ENCODE measurements around the gene ST3GAL5.
"Not testable (repeated sequence)": the region's sequence is repeated elsewhere in the genome, so short reads cannot be mapped to it uniquely, and the experiment has no call there.

Gene ST3GAL5

GRCh38 chr2:85847051-85847588 is 41.7 kb downstream of the ST3GAL5 start:
- DNase-seq (ENCODE audit: extremely low spot score, insufficient read length, low read depth) (no peak), FAIRE-seq (no peak)

DNA sequence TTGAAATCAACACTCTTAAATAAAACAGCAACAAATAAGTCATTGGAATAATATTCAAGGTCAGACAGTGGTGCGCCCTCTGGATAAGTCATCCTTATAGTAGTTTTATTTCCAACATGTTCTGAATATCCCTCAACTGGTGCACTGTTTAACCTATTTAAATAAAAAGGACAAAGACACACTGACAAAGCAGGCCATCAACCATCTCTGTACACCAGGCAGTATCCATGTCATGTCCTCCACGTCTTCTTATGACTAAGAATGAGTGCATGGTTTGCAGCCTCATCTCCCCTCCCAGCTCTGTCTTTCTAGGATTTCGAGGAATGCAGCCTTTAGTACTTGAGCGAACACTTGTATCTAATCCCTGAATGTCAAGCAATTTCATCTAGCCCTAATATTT is 42.4 kb downstream of the ST3GAL5 start:
- FAIRE-seq: no peak
- no peak for DNase-seq (ENCODE audit: extremely low spot score, insufficient read length, low read depth)

GRCh38 chr2:85844486-85844885 is 44.3 kb downstream of the ST3GAL5 start:
- DNase-seq (ENCODE audit: extremely low spot score, insufficient read length, low read depth) (no peak), FAIRE-seq (no peak)

DNA sequence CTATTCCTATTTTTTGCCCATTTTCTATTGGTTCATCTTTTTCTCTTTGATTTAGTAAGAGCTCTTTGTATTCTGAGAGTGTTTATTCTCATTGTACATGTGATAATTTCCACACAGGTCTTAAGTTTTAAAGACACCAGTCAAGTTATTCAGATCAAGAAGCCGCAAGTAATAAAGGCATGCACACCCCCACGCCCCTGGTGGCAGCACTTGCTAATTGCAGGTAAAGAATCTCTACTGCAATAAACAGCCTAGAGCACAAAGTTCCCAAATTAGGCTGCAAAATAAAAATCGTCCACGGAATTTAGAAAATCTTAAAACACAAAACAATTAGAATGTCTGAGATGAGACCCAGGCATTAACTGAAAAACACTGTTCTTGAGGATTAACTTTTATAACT is 45.2 kb downstream of the ST3GAL5 start:
- FAIRE-seq (no peak), DNase-seq (ENCODE audit: extremely low spot score, insufficient read length, low read depth) (no peak)

DNA sequence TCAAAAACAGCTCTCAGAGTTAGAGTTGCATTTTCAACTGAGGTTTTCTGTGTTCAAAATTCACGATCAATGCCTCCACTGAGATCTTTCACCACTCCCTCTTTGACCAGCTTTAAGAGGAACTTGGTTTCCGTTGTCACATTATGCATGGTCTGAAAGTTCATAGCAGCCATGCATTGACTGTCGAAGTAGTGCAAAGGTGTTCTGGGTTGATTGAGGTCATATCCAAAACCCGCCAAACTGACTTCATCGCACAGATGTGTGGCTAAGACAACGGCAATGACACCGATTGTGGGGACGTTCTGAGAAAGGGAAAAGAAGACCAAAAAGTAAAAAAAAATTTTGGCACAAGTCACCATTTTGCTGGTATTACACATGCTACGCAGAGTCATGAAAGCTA is 48.7 kb downstream of the ST3GAL5 start:
- DNase-seq (ENCODE audit: extremely low spot score, insufficient read length, low read depth) (peak; percentile 14), FAIRE-seq (peak; percentile 33)

DNA sequence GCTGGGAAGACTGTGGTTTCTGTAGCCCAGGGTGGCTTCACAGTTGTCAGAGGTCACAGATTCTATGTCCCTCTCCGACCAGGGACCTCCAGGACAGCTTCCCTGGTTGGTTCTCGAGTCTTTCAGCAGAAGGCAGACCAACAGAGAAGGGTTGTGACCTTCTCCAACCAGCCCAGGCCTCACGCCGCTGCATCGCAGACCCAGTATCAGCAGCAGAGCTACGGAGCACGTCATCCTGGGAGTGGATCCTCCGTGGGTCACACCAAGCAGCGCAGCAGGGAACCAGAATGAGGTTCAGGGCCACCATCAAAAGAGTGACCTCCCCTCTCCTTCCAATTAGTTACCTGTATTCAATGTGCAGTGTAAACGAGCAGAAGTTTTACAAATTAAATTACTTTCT is 49.3 kb downstream of the ST3GAL5 start:
- FAIRE-seq (no peak), DNase-seq (ENCODE audit: extremely low spot score, insufficient read length, low read depth) (no peak)

- DNase-seq (ENCODE audit: extremely low spot score, insufficient read length, low read depth): no peak
- no peak for FAIRE-seq
These were observed 50.1 kb downstream of the ST3GAL5 start for GRCh38 chr2:85838641-85839040.

- DNase-seq (ENCODE audit: extremely low spot score, insufficient read length, low read depth) (no peak), FAIRE-seq (no peak)
These were observed 50.6 kb downstream of the ST3GAL5 start for GRCh38 chr2:85838181-85838580.

DNA sequence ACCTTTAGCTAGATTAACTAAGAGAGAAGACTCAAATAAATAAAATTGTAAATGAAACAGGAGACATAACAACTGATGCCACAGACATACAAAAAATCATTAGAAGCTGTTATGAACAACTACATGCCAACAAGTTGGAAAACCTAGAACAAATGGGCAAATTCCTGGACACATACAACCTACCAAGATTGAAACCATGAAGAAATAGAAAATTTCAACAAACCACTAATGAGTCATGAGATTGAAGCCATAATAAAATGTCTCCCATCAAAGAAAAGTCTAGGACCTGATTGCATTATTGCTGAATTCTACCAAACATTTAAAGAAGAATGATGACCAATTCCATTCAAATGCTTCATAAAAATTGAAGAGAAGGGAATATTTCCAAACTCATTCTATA is 54.3 kb downstream of the ST3GAL5 start:
- DNase-seq (ENCODE audit: extremely low spot score, insufficient read length, low read depth): no peak
- no peak for FAIRE-seq

DNA sequence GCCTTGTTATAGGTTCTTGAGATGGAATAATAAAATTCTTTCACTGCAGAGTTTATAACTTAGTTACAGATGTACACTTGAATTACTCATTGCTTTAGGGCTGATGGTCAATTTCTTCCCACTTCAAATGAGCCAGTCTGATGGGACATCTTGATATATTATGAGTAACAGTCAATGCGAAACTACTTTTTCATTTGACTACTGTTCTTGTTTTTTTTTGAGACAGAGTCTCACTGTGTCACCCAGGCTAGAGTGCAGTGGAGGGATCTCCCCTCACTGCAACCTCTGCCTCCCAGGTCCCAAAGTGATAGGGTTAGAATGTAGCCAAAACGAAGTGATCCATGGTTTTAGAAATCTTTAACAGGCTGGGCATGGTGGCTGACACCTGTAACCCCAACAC is 57.1 kb downstream of the ST3GAL5 start:
- DNase-seq (ENCODE audit: extremely low spot score, insufficient read length, low read depth) (no peak), FAIRE-seq (no peak)

- FAIRE-seq: peak; percentile 50
- no peak for DNase-seq (ENCODE audit: extremely low spot score, insufficient read length, low read depth)
These were observed 58.1 kb downstream of the ST3GAL5 start for GRCh38 chr2:85830645-85831044.

DNA sequence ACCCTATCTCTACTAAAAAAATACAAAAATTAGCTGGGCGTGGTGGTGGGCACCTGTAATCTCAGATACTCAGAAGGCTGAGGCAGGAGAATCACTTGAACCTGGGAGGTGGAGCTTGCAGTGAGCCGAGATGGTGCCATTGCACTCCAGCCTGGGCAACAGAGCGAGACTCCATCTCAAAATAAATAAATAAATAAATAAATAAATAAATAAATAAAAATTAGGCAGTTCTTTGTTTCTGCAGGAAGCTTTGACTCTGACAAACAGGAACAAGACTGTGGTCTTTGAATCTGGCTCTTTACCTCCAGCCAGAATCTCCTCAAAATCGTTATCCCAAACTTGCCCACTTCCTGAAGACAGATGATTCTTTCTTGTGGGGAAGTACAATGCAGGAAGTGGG is 59.4 kb downstream of the ST3GAL5 start:
- DNase-seq (ENCODE audit: extremely low spot score, insufficient read length, low read depth); FAIRE-seq: not testable (repeated sequence)

DNA sequence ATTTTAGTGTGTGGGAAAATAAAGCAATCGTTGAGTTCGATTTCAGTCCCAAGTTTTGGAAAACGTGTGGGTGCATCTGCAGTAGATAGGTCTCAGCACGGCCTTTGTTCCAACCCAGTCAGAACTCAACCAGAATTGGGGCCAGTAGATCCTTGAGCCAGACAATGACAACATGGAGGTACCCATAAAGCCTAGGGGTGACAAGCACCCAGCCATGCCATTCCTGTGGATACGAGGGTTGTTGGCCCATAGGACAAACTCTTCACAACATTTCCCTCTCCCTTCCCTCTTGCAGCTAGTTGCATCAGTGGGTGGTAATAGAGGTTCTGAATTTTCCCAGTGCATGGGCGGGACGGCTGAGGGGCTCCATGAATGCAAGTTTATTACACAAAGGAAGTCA is 60.1 kb downstream of the ST3GAL5 start:
- no peak for FAIRE-seq
- no peak for DNase-seq (ENCODE audit: extremely low spot score, insufficient read length, low read depth)

DNA sequence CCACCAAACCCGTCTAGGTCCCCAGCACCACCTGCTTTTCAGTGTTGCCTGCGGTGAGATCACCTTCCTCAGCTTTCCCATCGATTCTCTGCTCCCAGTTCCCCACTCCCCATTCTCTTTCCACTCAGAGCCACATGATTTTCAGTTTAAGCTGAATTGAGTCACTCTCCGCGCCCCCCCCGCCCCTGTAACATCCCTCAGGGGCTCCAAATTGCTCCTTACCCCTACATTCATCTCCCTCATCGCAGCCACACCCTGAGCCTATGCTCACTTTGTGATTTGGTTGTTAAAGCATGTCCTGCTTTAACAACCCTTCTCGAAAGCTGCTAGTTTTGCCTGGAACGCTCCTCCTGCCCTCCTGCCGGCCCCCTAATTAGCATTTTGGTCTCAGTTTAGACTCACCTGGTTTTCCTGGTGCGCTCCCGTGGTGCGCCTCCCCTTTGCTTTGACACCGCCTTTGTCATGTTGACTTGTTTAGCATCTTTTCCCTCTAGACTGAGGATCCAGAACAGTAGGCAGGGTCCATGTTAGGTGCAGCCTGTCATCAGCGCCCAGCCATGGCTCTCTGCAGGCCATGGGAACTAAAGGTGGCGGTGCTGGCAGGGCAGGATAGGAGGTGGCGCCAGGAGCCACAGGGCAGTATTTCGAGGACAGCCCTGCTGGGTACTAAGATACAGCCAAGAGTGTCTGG is 60.8 kb downstream of the ST3GAL5 start:
- DNase-seq (ENCODE audit: extremely low spot score, insufficient read length, low read depth): no peak
- FAIRE-seq: no peak

DNA sequence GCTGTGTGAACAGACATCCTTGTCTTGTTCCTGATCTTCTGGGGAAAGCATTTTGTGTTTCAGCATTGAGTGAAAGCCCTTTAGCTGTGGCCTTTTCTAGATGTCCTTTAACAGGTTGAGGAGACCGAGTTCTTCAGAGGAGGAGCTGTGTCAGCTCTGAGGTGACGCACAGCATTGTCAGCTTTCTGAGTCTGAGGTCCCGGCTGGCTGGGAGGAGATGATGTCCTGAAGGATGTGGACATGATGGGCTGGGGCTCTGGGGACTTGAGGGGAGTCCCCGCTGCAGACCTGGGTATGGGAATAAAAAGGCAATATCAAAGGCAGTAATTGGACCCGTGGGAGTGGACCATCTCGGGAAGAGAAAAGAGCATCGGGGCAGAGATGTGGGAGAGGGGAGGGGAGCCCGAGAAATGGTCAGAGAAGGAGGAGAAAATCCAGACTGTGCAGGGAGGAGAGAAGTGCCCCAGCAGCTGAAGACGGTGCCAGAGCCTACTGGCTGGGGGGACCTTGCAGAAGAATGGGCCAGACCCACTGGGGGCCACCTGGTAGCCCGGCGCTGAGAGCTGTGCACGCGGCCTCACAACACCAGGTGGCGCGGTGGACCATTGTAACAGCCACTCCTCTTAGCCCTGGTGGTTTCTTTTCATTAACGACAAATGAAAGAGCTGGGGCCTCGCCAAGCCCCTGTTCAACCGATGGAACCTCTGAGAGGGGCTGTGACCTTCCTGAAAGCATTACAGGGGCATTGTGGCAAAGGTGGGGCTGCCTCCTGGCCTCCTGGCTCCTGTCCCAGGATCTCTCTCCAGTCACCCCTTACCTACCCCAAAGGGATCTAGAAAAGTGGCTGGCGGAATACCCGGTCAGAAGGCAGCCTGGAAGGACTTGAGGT is 61.6 kb downstream of the ST3GAL5 start:
- FAIRE-seq (peak; percentile 66), DNase-seq (ENCODE audit: extremely low spot score, insufficient read length, low read depth) (peak; percentile 69)

DNA sequence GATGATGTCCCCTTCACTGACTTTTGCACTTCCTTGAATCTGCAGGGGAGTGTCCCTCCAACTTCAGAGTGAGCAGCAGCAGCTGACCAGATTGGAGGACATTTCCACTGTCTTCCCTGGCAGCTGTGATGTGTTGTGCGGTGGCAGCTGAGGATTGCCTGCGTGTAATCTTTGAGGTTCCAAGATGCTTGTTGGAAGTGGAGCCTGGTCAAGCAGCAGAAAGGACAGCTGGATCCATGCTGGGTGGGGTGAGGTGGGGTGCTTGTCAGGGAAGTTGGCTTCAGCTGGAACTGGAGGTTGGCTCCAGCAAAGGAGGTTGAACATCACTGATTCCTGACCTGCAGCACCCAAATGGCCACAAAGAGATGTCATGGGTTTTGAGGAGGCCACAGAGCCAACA is 64.8 kb downstream of the ST3GAL5 start:
- no peak for FAIRE-seq
- DNase-seq (ENCODE audit: extremely low spot score, insufficient read length, low read depth): no peak

DNA sequence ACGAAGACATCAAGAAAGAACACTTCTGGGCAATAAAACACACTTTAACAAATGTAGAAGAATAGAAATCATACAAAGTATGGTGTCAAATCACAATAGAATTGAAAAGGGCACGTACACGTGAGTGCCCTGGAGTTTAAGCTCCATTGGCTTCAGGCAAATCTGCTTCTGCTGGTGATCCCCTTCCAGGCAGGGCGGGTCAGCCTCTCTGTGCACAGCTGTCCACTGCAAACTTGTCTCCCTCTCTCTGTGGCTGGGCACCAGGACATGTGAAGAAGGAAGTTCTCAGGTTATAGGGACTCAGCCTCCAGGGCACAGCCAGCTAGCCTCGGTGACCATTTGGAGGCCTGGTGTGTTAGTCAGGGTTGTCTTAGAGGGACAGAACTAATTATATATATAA is 66.0 kb downstream of the ST3GAL5 start:
- FAIRE-seq (no peak), DNase-seq (ENCODE audit: extremely low spot score, insufficient read length, low read depth) (no peak)

DNA sequence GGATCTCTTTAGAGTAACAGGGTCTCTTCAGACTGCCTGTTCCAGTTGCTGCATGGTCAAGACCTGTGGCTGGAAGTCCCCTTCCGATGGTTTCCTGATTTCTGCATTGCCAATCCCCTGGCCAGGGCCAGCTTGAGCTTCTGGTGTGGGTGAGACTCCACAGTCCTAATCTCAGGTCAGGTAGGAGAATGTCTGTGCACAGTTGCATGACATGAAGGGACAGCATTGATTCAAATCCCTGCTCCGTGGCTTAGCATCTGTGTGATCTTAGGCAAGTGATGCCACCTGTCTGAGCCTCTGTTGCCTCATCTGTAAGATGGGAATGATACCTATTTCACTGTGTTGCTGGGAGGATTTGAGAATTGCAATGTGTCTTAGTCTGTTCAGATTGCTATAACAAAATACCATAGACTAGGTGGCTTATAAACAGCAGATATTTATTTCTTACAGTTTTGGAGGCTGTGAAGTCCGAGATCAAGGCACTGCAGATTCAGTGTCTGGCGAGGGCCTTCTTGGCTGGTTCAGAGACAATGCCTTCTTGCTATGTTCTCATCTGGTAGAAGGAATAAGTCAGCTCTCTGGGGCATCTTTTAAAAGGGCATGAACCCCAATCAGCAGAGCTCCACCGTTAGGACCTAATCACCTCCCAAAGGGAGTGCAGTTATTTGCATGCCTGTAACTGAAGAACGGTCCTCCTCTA is 68.8 kb downstream of the ST3GAL5 start:
- no peak for DNase-seq (ENCODE audit: extremely low spot score, insufficient read length, low read depth)
- FAIRE-seq: no peak

- DNase-seq (ENCODE audit: extremely low spot score, insufficient read length, low read depth) (no peak), FAIRE-seq (no peak)
These were observed 73.8 kb downstream of the ST3GAL5 start for GRCh38 chr2:85814802-85815550.

Measured in GM18507 (cell line).